ENCODE measurements around the gene TVP23A. TPM values are rescaled to one million over a fixed set of nuclear protein-coding genes. Genes with fewer than 3 reads are reported as not detected.

Gene TVP23A
- total and polyA plus RNA-seq, 10 donors = 0.29 to 2.2 (median 0.92) TPM; not detected in 1

DNA sequence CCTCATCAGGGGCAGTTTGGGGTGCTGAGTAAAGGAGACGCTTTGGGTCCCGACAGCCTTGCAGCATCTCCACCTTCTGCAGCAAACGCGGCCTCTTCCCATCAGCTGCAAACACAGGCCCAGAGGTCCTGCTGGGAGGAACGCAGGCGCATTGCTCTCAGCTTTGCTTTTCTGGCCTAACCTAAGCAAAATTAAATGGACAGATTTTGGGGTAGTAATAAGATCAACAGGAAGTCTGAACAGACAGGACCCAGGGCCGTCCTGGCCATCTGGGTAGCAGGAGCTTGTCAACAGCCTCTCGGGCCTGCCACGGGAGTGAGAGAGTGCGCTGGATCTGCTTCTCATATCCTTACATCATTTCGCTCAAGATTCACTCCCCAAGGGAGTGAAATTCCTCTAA is 67.8 kb downstream of the TVP23A start:
- H3K27ac ChIP-seq = peak overlapping the region in 4 of 8 donors; percentile 34 to 71 (median 64)
- intact Hi-C loops (cut with DNase I; ENCODE audit: low total_unique reads) = no loop called here
- 82 to 90% (median 89%) methylated on average over 11 of the region's 11 CpGs for WGBS, 5 donors

DNA sequence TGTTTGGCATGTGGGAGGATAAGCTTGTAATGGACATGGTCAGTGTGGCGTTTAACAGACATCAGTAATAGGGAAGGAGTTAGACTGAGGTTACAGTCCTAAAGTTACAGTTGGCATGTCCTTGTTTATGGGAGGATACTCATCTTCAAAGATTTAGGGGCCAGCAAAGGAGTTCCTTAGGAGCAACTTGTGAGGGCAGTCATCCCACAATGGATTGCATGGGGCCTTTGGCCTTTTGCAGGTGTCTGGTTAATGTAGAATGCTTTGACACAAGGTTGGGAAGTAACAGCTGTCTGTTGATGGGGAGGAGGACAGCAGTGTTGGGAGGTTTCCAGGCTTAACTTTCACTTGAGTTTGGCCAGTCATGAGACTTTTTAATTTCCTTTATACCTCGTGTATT is 72.8 kb downstream of the TVP23A start:
- Histone ChIP-seq H3K4me1 (peaks cover 17 to 66% (median 30%) of the 10 kb centered on the region in 6 donors), H3K27ac (peak overlapping the region in 4 of 8 donors; percentile 27 to 98 (median 97)), H3K4me3 (no peak overlapping the region), H3K27me3 (replicated peaks in 1 of 7) (no peaks in the 10 kb centered on the region), H3K9me3 (no peaks in the 10 kb centered on the region), H3K36me3 (peaks cover 0 to 59% (median 34%) of the 10 kb centered on the region in 6 donors)
- WGBS, 5 donors = 60 to 73% (median 65%) methylated on average over 2 of the region's 2 CpGs
- no peak for DNase-seq
- intact Hi-C loops (cut with DNase I; ENCODE audit: low total_unique reads) = loop anchor here (10.0 kb wide), 1 partner anchor 169 kb away; no protein-coding TSS in a partner anchor
- TF ChIP-seq CTCF (IDR thresholded peaks at IDR 0.05 in 8 of 11, conservative IDR thresholded peaks at IDR 0.05 in 3 of 11) (no peak), POLR2AphosphoS5 (IDR thresholded peaks at IDR 0.05) (no peak), POLR2A (IDR thresholded peaks at IDR 0.05) (no peak)

More for the DNA sequence above, 67.8 kb downstream of the TVP23A start:
- Histone ChIP-seq H3K36me3 (peaks cover 0 to 100% (median 50%) of the 10 kb centered on the region in 6 donors), H3K9me3 (no peaks in the 10 kb centered on the region), H3K4me3 (no peak overlapping the region), H3K27me3 (replicated peaks in 1 of 7) (no peaks in the 10 kb centered on the region), H3K4me1 (peaks cover 2 to 73% (median 30%) of the 10 kb centered on the region in 6 donors)
- TF ChIP-seq CTCF (IDR thresholded peaks at IDR 0.05 in 8 of 11, conservative IDR thresholded peaks at IDR 0.05 in 3 of 11) (no peak), POLR2AphosphoS5 (IDR thresholded peaks at IDR 0.05) (no peak), POLR2A (IDR thresholded peaks at IDR 0.05) (no peak)
- no peak for DNase-seq

DNA sequence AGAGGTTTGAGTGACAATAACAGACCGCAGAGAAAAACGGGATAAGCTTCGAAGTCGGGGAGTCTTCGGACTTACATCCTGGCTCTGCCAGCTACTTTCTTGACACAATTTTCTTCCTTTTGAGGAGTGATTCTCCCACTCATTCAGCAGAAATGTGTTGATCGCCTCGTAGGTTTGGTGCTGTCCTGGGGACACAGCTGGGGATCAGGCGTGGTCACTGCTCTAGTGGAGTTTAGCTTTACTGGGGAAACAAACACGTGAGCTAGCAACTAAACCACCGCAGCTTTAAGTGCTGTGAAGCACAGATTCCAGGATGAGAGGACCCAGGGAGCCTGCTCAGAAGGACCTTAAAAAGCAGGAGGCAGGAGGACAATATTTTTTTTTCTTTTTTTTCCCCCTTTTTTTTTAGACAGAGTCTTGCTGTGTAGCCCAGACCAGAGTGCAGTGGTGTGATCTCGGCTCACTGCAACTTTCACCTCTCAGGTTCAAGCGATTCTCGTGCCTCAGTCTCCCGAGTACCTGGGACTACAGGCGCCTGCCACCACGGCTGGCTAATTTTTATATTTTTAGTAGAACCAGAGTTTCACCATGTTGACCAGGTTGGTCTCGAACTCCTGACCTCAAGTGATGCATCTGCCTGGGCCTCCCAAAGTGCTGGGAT is 74.1 kb downstream of the TVP23A start:
- intact Hi-C loops (cut with DNase I; ENCODE audit: low total_unique reads) = loop anchor here (5.0 to 10.0 kb wide), 2 partner anchors 133 to 170 kb away; partner anchors contain the start of gene CIITA
- DNase-seq = peak; percentile 78

More for the DNA sequence above, 74.1 kb downstream of the TVP23A start:
- H3K27ac ChIP-seq = peak overlapping the region; percentile 5 to 98 (median 97)
- peaks cover 17 to 68% (median 30%) of the 10 kb centered on the region in 6 donors for H3K4me1 ChIP-seq
- peaks cover 0 to 46% (median 20%) of the 10 kb centered on the region in 6 donors for H3K36me3 ChIP-seq
- H3K9me3 ChIP-seq = no peaks in the 10 kb centered on the region
- no peaks in the 10 kb centered on the region for H3K27me3 ChIP-seq (replicated peaks in 1 of 7)
- peak overlapping the region; percentile 15 to 74 (median 53) for H3K4me3 ChIP-seq
- TF ChIP-seq CTCF (IDR thresholded peaks at IDR 0.05 in 8 of 11, conservative IDR thresholded peaks at IDR 0.05 in 3 of 11) (no peak), POLR2AphosphoS5 (IDR thresholded peaks at IDR 0.05) (no peak), POLR2A (IDR thresholded peaks at IDR 0.05) (no peak)
- 36 to 45% (median 42%) methylated on average over 17 of the region's 17 CpGs for WGBS, 5 donors

Data from spleen (tissue), 11 donors.